Skin epidermis (tissue), 12 donors: ENCODE data around the gene TREML4.
A peak's percentile ranks its signal among the peaks of the same experiment; 100 is the strongest.

Source experiments
- H3K27ac ChIP-seq, 21 experiments: fragments of 200-600 bp; sonication (generic) in 11 of 21; one replicate each; pipeline ENCODE4 v1.5.0; 2020; ENCODE audit warnings: mild to moderate bottlenecking in 3 of 21, inconsistent platforms in 2 of 21, moderate library complexity in 2 of 21
- H3K4me3 ChIP-seq, 7 experiments: fragments of 200-600 bp; sonication (generic) in 2 of 7; one replicate each; pipeline ENCODE4 v1.5.0; 2020; ENCODE audit warnings: inconsistent platforms in 2 of 7, mild to moderate bottlenecking in 2 of 7, moderate library complexity in 1 of 7

The TREML4 gene

GRCh38 chr6:41200901-41201763 lies 27.0 kb upstream of the TREML4 start, which contains the start of gene TREML2:
Gene TREML2, minus strand, starts transcription at chr6:41201149. Its CDS starts 141 bp downstream, at chr6:41201008.
- H3K27ac ChIP-seq: peak within 1 kb of the TSS in 17 of 21 experiments; percentile 9 to 92 (median 79)
- no peak within 1 kb of the TSS for H3K4me3 ChIP-seq

- peak overlapping the region in 4 of 21 experiments; percentile 82 to 92 (median 86) for H3K27ac ChIP-seq
- H3K4me3 ChIP-seq: no peak overlapping the region
Measured at GRCh38 chr6:41201764-41202173, 26.4 kb upstream of the TREML4 start.

GRCh38 chr6:41204156-41204555 lies 24.0 kb upstream of the TREML4 start:
- no peak overlapping the region for H3K27ac ChIP-seq
- H3K4me3 ChIP-seq: no peak overlapping the region

- Histone ChIP-seq H3K4me3 (no peak overlapping the region), H3K27ac (no peak overlapping the region)
Measured at GRCh38 chr6:41208439-41209106, 19.6 kb upstream of the TREML4 start.

- H3K27ac ChIP-seq: no peak overlapping the region
- H3K4me3 ChIP-seq: no peak overlapping the region
Measured at GRCh38 chr6:41209547-41210320, 18.4 kb upstream of the TREML4 start.

GRCh38 chr6:41214559-41215238 lies 13.4 kb upstream of the TREML4 start:
- Histone ChIP-seq H3K4me3 (no peak overlapping the region), H3K27ac (no peak overlapping the region)

GRCh38 chr6:41215777-41216176 lies 12.4 kb upstream of the TREML4 start:
- Histone ChIP-seq H3K4me3 (no peak overlapping the region), H3K27ac (no peak overlapping the region)

GRCh38 chr6:41216616-41217015 lies 11.5 kb upstream of the TREML4 start:
- H3K4me3 ChIP-seq: no peak overlapping the region

GRCh38 chr6:41222045-41222444 lies 6.1 kb upstream of the TREML4 start:
- H3K4me3 ChIP-seq: no peak overlapping the region
- no peak overlapping the region for H3K27ac ChIP-seq

More at GRCh38 chr6:41216616-41217015, 11.5 kb upstream of the TREML4 start:
- H3K27ac ChIP-seq: no peak overlapping the region

GRCh38 chr6:41222513-41222912 lies 5.6 kb upstream of the TREML4 start:
- Histone ChIP-seq H3K27ac (no peak overlapping the region), H3K4me3 (no peak overlapping the region)

- no peak overlapping the region for H3K4me3 ChIP-seq
Measured at GRCh38 chr6:41224800-41225199, 3.3 kb upstream of the TREML4 start.

GRCh38 chr6:41226752-41227151 lies 1.4 kb upstream of the TREML4 start:
- H3K4me3 ChIP-seq: no peak overlapping the region
- H3K27ac ChIP-seq: no peak overlapping the region

More at GRCh38 chr6:41224800-41225199, 3.3 kb upstream of the TREML4 start:
- no peak overlapping the region for H3K27ac ChIP-seq

- H3K27ac ChIP-seq: peak overlapping the region in 1 of 21 experiments; percentile 70
- H3K4me3 ChIP-seq: no peak overlapping the region
Measured at GRCh38 chr6:41228616-41229015, 467 bp downstream of the TREML4 start.

- Histone ChIP-seq H3K4me3 (no peak overlapping the region), H3K27ac (no peak overlapping the region)
Measured at GRCh38 chr6:41229721-41230120, 1.6 kb downstream of the TREML4 start.

- no peak overlapping the region for H3K27ac ChIP-seq
- H3K4me3 ChIP-seq: no peak overlapping the region
Measured at GRCh38 chr6:41231246-41231645, 3.1 kb downstream of the TREML4 start.

- Histone ChIP-seq H3K27ac (no peak overlapping the region), H3K4me3 (no peak overlapping the region)
Measured at GRCh38 chr6:41232667-41233066, 4.5 kb downstream of the TREML4 start.

GRCh38 chr6:41236276-41236675 lies 8.1 kb downstream of the TREML4 start:
- H3K4me3 ChIP-seq: no peak overlapping the region
- H3K27ac ChIP-seq: no peak overlapping the region

- no peak overlapping the region for H3K27ac ChIP-seq
- no peak overlapping the region for H3K4me3 ChIP-seq
Measured at GRCh38 chr6:41237128-41237527, 9.0 kb downstream of the TREML4 start.

GRCh38 chr6:41239467-41240159 lies 11.5 kb downstream of the TREML4 start:
- no peak overlapping the region for H3K4me3 ChIP-seq
- no peak overlapping the region for H3K27ac ChIP-seq
